Measurements from ENCODE around the gene IWS1. TPM values are rescaled to one million over a fixed set of nuclear protein-coding genes. Genes with fewer than 3 reads are reported as not detected.

IWS1 gene
- total RNA-seq, 1 experiment from 2014 or later: 56.0 TPM

GRCh38 chr2:127511917-127512316 is 14.4 kb downstream of the IWS1 start:
- Mint-ChIP-seq H3K9me3 (ENCODE audit: unreplicated experiment) (no peaks in the 10 kb centered on the region), H3K27ac (ENCODE audit: unreplicated experiment) (no peak overlapping the region), H3K27me3 (ENCODE audit: insufficient read depth, unreplicated experiment) (no peaks in the 10 kb centered on the region), H3K36me3 (ENCODE audit: insufficient read depth, unreplicated experiment) (peaks cover 49% of the 10 kb centered on the region), H3K4me1 (ENCODE audit: low read depth, unreplicated experiment) (peaks cover 20% of the 10 kb centered on the region), H3K4me3 (ENCODE audit: unreplicated experiment) (no peak overlapping the region)
- no peak for TF ChIP-seq CTCF (IDR thresholded peaks at IDR 0.05; ENCODE audit: insufficient read depth in 1 of 2, low read depth in 1 of 2, low read length in 1 of 2, severe bottlenecking in 1 of 2, unreplicated experiment in 1 of 2)
- H3K9me3 ChIP-seq: no peaks in the 10 kb centered on the region
- H3K27me3 ChIP-seq (replicated peaks; ENCODE audit: control insufficient read depth, insufficient read depth, low read length): no peaks in the 10 kb centered on the region
- BruUV-seq (replicated peaks): no TSS peak
- POLR2A ChIA-PET: interaction anchor here (2.1 kb wide), 1 partner anchor 15 kb away, joined by 6 read pairs; the partner anchor contains the start of gene IWS1
- CTCF ChIA-PET: interaction anchor here (0.6 kb wide), 1 partner anchor 368 kb away, joined by 4 read pairs; no protein-coding TSS in a partner anchor
- no peak for DNase-seq
- intact Hi-C loops (cut with micrococcal nuclease; ENCODE audit: unreplicated experiment): no loop called here
- peaks cover 2% of the 10 kb centered on the region; the same call in 1 of the 2 replicates for H3K36me3 ChIP-seq (ENCODE audit: control insufficient read depth, insufficient read depth, low read length)
- 0 out of 2 replicates have a peak, but pooled peaks cover 16% of the 10 kb centered on the region for H3K4me1 ChIP-seq
- no peak overlapping the region for H3K4me3 ChIP-seq (ENCODE audit: low read depth, low read length)

- TF ChIP-seq CTCF (IDR thresholded peaks at IDR 0.05; ENCODE audit: insufficient read depth in 1 of 2, low read depth in 1 of 2, low read length in 1 of 2, severe bottlenecking in 1 of 2, unreplicated experiment in 1 of 2): no peak
- no TSS peak for BruUV-seq (replicated peaks)
- Mint-ChIP-seq H3K4me3 (ENCODE audit: unreplicated experiment) (no peak overlapping the region), H3K27ac (ENCODE audit: unreplicated experiment) (peak overlapping the region; percentile 15), H3K36me3 (ENCODE audit: insufficient read depth, unreplicated experiment) (peaks cover 42% of the 10 kb centered on the region), H3K27me3 (ENCODE audit: insufficient read depth, unreplicated experiment) (no peaks in the 10 kb centered on the region), H3K4me1 (ENCODE audit: low read depth, unreplicated experiment) (peaks cover 20% of the 10 kb centered on the region), H3K9me3 (ENCODE audit: unreplicated experiment) (no peaks in the 10 kb centered on the region)
- ChIA-PET CTCF (interaction anchor here (0.6 kb wide), 1 partner anchor 369 kb away, joined by 4 read pairs; no protein-coding TSS in a partner anchor), POLR2A (interaction anchor here (2.1 kb wide), 1 partner anchor 15 kb away, joined by 6 read pairs; the partner anchor contains the start of gene IWS1)
- Histone ChIP-seq H3K9me3 (no peaks in the 10 kb centered on the region), H3K4me1 (0 out of 2 replicates have a peak, but pooled peaks cover 16% of the 10 kb centered on the region), H3K36me3 (ENCODE audit: control insufficient read depth, insufficient read depth, low read length) (peaks cover 2% of the 10 kb centered on the region; the same call in 1 of the 2 replicates), H3K27me3 (replicated peaks; ENCODE audit: control insufficient read depth, insufficient read depth, low read length) (no peaks in the 10 kb centered on the region), H3K4me3 (ENCODE audit: low read depth, low read length) (no peak overlapping the region)
- intact Hi-C loops (cut with micrococcal nuclease; ENCODE audit: unreplicated experiment): no loop called here
- no peak for DNase-seq
Observed at GRCh38 chr2:127511090-127511695, 15.1 kb downstream of the IWS1 start.

- Histone ChIP-seq H3K4me1 (0 out of 2 replicates have a peak, but pooled peaks cover 16% of the 10 kb centered on the region), H3K9me3 (no peaks in the 10 kb centered on the region), H3K4me3 (ENCODE audit: low read depth, low read length) (no peak overlapping the region), H3K27me3 (replicated peaks; ENCODE audit: control insufficient read depth, insufficient read depth, low read length) (no peaks in the 10 kb centered on the region), H3K36me3 (ENCODE audit: control insufficient read depth, insufficient read depth, low read length) (no peaks in the 10 kb centered on the region; the same call in 1 of the 2 replicates)
- H3K27me3 Mint-ChIP-seq (ENCODE audit: insufficient read depth, unreplicated experiment): no peaks in the 10 kb centered on the region
- intact Hi-C loops (cut with micrococcal nuclease; ENCODE audit: unreplicated experiment): no loop called here
- BruUV-seq (replicated peaks): no TSS peak
- H3K4me3 Mint-ChIP-seq (ENCODE audit: unreplicated experiment): no peak overlapping the region
- no peaks in the 10 kb centered on the region for H3K9me3 Mint-ChIP-seq (ENCODE audit: unreplicated experiment)
- peaks cover 20% of the 10 kb centered on the region for H3K4me1 Mint-ChIP-seq (ENCODE audit: low read depth, unreplicated experiment)
- POLR2A ChIA-PET: interaction anchor here (0.7 to 1.0 kb wide), 2 partner anchors 15 to 16 kb away, joined by 3 to 4 read pairs; partner anchors contain the start of gene IWS1
- no peak for DNase-seq
- CTCF ChIA-PET: no interaction called here
- TF ChIP-seq CTCF (IDR thresholded peaks at IDR 0.05; ENCODE audit: insufficient read depth in 1 of 2, low read depth in 1 of 2, low read length in 1 of 2, severe bottlenecking in 1 of 2, unreplicated experiment in 1 of 2): no peak
- H3K36me3 Mint-ChIP-seq (ENCODE audit: insufficient read depth, unreplicated experiment): peaks cover 40% of the 10 kb centered on the region
- peak overlapping the region; percentile 15 for H3K27ac Mint-ChIP-seq (ENCODE audit: unreplicated experiment)
Observed at GRCh38 chr2:127510073-127510472, 16.2 kb downstream of the IWS1 start.

Data from Caco-2 (cell line).